Measurements from ENCODE around the gene BIRC2. TPM values are rescaled to one million over a fixed set of nuclear protein-coding genes. Genes with fewer than 3 reads are reported as not detected.

BIRC2 gene
- total and polyA plus RNA-seq, 2 experiments from 2014 or later, result 15.3 to 25.2 TPM

DNA sequence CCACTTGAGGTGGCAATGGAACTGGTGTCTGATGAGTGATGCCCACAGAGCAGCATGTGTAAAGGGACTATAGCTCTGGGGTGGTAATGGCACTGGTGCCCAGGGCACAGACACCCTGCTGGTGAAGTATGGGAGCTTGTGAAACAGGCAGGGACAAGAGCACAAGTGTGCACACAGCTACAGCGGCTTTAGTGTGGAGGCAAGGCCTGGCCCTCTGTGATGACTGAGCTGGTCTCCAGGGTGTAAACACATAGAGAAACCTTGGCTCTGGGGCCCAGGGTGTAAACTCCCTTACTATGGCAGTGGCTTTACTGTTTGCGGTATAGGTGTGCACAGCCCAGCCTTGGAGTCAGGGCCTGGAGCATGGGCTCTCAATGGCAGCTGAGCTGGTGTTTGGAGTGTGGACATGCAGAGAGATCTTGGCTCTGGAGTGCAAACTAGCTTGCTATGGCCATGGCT is 46.3 kb downstream of the BIRC2 start:
- H3K27me3 Mint-ChIP-seq (ENCODE audit: insufficient read depth, low read depth, poor library complexity), result peaks cover 9% of the 10 kb centered on the region
- no peak overlapping the region; the same call in 1 of the 2 replicates for H3K27ac Mint-ChIP-seq

More for the DNA sequence above, 46.3 kb downstream of the BIRC2 start:
- Histone ChIP-seq H4K20me1 (replicated peaks; ENCODE audit: insufficient read depth) (no peaks in the 10 kb centered on the region; the same call in 1 of the 2 replicates), H3F3A (replicated peaks; ENCODE audit: low read depth) (no peaks in the 10 kb centered on the region), H3K36me3 (ENCODE audit: insufficient read depth) (no peaks in the 10 kb centered on the region), H3K4me1 (ENCODE audit: insufficient read depth) (no peaks in the 10 kb centered on the region), H3K27me3 (ENCODE audit: insufficient read depth) (no peaks in the 10 kb centered on the region), H3K4me3 (no peak overlapping the region), H3K4me2 (no peak overlapping the region), H3K27ac (ENCODE audit: low read depth) (no peak overlapping the region), H3K9me2 (ENCODE audit: insufficient read depth) (no peaks in the 10 kb centered on the region), H2AFZ (no peak overlapping the region), H3K79me2 (replicated peaks; ENCODE audit: insufficient read depth) (no peaks in the 10 kb centered on the region)
- no peak for TF ChIP-seq POLR2AphosphoS5 (IDR thresholded peaks at IDR 0.05; ENCODE audit: low read depth)
- TF ChIP-seq CREB1 (CRISPR knock-in tag; IDR thresholded peaks at IDR 0.05; ENCODE audit: low read depth), result no peak
- TF ChIP-seq, protein P1, sequence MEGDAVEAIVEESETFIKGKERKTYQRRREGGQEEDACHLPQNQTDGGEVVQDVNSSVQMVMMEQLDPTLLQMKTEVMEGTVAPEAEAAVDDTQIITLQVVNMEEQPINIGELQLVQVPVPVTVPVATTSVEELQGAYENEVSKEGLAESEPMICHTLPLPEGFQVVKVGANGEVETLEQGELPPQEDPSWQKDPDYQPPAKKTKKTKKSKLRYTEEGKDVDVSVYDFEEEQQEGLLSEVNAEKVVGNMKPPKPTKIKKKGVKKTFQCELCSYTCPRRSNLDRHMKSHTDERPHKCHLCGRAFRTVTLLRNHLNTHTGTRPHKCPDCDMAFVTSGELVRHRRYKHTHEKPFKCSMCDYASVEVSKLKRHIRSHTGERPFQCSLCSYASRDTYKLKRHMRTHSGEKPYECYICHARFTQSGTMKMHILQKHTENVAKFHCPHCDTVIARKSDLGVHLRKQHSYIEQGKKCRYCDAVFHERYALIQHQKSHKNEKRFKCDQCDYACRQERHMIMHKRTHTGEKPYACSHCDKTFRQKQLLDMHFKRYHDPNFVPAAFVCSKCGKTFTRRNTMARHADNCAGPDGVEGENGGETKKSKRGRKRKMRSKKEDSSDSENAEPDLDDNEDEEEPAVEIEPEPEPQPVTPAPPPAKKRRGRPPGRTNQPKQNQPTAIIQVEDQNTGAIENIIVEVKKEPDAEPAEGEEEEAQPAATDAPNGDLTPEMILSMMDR (conservative IDR thresholded peaks at IDR 0.05; ENCODE audit: low read depth in 2 of 2), result no peak
- TF ChIP-seq ZNF331 (CRISPR knock-in tag; IDR thresholded peaks at IDR 0.05; ENCODE audit: low read depth), result no peak
- TF ChIP-seq, protein P2, sequence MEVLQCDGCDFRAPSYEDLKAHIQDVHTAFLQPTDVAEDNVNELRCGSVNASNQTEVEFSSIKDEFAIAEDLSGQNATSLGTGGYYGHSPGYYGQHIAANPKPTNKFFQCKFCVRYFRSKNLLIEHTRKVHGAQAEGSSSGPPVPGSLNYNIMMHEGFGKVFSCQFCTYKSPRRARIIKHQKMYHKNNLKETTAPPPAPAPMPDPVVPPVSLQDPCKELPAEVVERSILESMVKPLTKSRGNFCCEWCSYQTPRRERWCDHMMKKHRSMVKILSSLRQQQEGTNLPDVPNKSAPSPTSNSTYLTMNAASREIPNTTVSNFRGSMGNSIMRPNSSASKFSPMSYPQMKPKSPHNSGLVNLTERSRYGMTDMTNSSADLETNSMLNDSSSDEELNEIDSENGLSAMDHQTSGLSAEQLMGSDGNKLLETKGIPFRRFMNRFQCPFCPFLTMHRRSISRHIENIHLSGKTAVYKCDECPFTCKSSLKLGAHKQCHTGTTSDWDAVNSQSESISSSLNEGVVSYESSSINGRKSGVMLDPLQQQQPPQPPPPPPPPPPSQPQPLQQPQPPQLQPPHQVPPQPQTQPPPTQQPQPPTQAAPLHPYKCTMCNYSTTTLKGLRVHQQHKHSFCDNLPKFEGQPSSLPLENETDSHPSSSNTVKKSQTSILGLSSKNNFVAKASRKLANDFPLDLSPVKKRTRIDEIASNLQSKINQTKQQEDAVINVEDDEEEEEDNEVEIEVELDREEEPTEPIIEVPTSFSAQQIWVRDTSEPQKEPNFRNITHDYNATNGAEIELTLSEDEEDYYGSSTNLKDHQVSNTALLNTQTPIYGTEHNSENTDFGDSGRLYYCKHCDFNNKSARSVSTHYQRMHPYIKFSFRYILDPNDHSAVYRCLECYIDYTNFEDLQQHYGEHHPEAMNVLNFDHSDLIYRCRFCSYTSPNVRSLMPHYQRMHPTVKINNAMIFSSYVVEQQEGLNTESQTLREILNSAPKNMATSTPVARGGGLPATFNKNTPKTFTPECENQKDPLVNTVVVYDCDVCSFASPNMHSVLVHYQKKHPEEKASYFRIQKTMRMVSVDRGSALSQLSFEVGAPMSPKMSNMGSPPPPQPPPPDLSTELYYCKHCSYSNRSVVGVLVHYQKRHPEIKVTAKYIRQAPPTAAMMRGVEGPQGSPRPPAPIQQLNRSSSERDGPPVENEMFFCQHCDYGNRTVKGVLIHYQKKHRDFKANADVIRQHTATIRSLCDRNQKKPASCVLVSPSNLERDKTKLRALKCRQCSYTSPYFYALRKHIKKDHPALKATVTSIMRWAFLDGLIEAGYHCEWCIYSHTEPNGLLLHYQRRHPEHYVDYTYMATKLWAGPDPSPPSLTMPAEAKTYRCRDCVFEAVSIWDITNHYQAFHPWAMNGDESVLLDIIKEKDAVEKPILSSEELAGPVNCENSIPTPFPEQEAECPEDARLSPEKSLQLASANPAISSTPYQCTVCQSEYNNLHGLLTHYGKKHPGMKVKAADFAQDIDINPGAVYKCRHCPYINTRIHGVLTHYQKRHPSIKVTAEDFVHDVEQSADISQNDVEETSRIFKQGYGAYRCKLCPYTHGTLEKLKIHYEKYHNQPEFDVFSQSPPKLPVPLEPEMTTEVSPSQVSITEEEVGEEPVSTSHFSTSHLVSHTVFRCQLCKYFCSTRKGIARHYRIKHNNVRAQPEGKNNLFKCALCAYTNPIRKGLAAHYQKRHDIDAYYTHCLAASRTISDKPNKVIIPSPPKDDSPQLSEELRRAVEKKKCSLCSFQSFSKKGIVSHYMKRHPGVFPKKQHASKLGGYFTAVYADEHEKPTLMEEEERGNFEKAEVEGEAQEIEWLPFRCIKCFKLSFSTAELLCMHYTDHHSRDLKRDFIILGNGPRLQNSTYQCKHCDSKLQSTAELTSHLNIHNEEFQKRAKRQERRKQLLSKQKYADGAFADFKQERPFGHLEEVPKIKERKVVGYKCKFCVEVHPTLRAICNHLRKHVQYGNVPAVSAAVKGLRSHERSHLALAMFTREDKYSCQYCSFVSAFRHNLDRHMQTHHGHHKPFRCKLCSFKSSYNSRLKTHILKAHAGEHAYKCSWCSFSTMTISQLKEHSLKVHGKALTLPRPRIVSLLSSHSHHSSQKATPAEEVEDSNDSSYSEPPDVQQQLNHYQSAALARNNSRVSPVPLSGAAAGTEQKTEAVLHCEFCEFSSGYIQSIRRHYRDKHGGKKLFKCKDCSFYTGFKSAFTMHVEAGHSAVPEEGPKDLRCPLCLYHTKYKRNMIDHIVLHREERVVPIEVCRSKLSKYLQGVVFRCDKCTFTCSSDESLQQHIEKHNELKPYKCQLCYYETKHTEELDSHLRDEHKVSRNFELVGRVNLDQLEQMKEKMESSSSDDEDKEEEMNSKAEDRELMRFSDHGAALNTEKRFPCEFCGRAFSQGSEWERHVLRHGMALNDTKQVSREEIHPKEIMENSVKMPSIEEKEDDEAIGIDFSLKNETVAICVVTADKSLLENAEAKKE (CRISPR knock-in tag; IDR thresholded peaks at IDR 0.05), result no peak
- no peak for TF ChIP-seq NANOG (IDR thresholded peaks at IDR 0.05; ENCODE audit: borderline replicate concordance)
- no peak for TF ChIP-seq EZH2phosphoT487 (IDR thresholded peaks at IDR 0.05; ENCODE audit: unreplicated experiment)
- no peak for TF ChIP-seq STAT1 (IDR thresholded peaks at IDR 0.05; ENCODE audit: unreplicated experiment)
- TF ChIP-seq ZNF114 (CRISPR knock-in tag; IDR thresholded peaks at IDR 0.05), result no peak
- TF ChIP-seq, protein P3, sequence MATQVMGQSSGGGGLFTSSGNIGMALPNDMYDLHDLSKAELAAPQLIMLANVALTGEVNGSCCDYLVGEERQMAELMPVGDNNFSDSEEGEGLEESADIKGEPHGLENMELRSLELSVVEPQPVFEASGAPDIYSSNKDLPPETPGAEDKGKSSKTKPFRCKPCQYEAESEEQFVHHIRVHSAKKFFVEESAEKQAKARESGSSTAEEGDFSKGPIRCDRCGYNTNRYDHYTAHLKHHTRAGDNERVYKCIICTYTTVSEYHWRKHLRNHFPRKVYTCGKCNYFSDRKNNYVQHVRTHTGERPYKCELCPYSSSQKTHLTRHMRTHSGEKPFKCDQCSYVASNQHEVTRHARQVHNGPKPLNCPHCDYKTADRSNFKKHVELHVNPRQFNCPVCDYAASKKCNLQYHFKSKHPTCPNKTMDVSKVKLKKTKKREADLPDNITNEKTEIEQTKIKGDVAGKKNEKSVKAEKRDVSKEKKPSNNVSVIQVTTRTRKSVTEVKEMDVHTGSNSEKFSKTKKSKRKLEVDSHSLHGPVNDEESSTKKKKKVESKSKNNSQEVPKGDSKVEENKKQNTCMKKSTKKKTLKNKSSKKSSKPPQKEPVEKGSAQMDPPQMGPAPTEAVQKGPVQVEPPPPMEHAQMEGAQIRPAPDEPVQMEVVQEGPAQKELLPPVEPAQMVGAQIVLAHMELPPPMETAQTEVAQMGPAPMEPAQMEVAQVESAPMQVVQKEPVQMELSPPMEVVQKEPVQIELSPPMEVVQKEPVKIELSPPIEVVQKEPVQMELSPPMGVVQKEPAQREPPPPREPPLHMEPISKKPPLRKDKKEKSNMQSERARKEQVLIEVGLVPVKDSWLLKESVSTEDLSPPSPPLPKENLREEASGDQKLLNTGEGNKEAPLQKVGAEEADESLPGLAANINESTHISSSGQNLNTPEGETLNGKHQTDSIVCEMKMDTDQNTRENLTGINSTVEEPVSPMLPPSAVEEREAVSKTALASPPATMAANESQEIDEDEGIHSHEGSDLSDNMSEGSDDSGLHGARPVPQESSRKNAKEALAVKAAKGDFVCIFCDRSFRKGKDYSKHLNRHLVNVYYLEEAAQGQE (IDR thresholded peaks at IDR 0.05; ENCODE audit: unreplicated experiment), result no peak
- TF ChIP-seq EZH2 (IDR thresholded peaks at IDR 0.05; ENCODE audit: low read depth, unreplicated experiment), result no peak
- TF ChIP-seq, protein P4, sequence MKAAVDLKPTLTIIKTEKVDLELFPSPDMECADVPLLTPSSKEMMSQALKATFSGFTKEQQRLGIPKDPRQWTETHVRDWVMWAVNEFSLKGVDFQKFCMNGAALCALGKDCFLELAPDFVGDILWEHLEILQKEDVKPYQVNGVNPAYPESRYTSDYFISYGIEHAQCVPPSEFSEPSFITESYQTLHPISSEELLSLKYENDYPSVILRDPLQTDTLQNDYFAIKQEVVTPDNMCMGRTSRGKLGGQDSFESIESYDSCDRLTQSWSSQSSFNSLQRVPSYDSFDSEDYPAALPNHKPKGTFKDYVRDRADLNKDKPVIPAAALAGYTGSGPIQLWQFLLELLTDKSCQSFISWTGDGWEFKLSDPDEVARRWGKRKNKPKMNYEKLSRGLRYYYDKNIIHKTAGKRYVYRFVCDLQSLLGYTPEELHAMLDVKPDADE (IDR thresholded peaks at IDR 0.05), result no peak
- no peak for TF ChIP-seq JUNB (IDR thresholded peaks at IDR 0.05; ENCODE audit: unreplicated experiment)
- Mint-ChIP-seq H3K9me3 (no peaks in the 10 kb centered on the region), H3K36me3 (ENCODE audit: low read depth) (no peaks in the 10 kb centered on the region; the same call in 2 of the 3 replicates), H3K4me1 (no peaks in the 10 kb centered on the region; the same call in 2 of the 3 replicates), H3K4me3 (no peak overlapping the region)
- no peak for DNase-seq (ENCODE audit: low spot score)
- ATAC-seq, result no peak

Measured in GM23338 (cell line).